Muscle layer of duodenum (tissue), 2 donors: ENCODE data around the gene CD70.
"Not testable (repeated sequence)": the region's sequence is repeated elsewhere in the genome, so short reads cannot be mapped to it uniquely, and the experiment has no call there.

ENCODE experiments used
- H3K27ac ChIP-seq: one replicate; pipeline ENCODE4 v1.7.0; 2013; ENCODE audit warnings: mild to moderate bottlenecking, low read length
- H3K27me3 ChIP-seq: one replicate; pipeline ENCODE4 v1.7.0; 2013; ENCODE audit warnings: low read depth, mild to moderate bottlenecking, control low read depth, low read length
- H3K36me3 ChIP-seq, 2 donors: one replicate each; pipeline ENCODE4 v1.7.0; 2013; ENCODE audit warnings: low read length in 2 of 2, control low read depth in 1 of 2, mild to moderate bottlenecking in 1 of 2; ENCODE audit not compliant: insufficient read depth in 2 of 2, control insufficient read depth in 1 of 2
- H3K4me1 ChIP-seq, 2 donors: one replicate each; pipeline ENCODE4 v1.7.0; 2013; ENCODE audit warnings: low read length in 2 of 2, mild to moderate bottlenecking in 2 of 2, control low read depth in 1 of 2, moderate library complexity in 1 of 2; ENCODE audit not compliant: insufficient read depth in 2 of 2, control insufficient read depth in 1 of 2
- H3K4me3 ChIP-seq, 2 donors: one replicate each; pipeline ENCODE4 v1.7.0; 2013; ENCODE audit warnings: low read length in 2 of 2, low read depth in 1 of 2, mild to moderate bottlenecking in 1 of 2
- H3K9me3 ChIP-seq, 2 donors: one replicate each; pipeline ENCODE4 v1.7.0; 2013; ENCODE audit warnings: low read length in 2 of 2, control low read depth in 1 of 2, mild to moderate bottlenecking in 1 of 2; ENCODE audit not compliant: control insufficient read depth in 1 of 2
- donor health status: healthy.

Gene CD70

GRCh38 chr19:6608940-6609339, 18.0 kb upstream of the CD70 start:
- H3K36me3 ChIP-seq = no peaks in the 10 kb centered on the region
- no peaks in the 10 kb centered on the region for H3K27me3 ChIP-seq
- H3K4me1 ChIP-seq = no peaks in the 10 kb centered on the region
- no peak overlapping the region for H3K27ac ChIP-seq
- H3K9me3 ChIP-seq = no peaks in the 10 kb centered on the region
- no peak overlapping the region for H3K4me3 ChIP-seq

GRCh38 chr19:6608146-6608545, 17.2 kb upstream of the CD70 start:
- H3K9me3 ChIP-seq, H3K4me1 ChIP-seq, H3K27ac ChIP-seq, H3K36me3 ChIP-seq, H3K27me3 ChIP-seq, H3K4me3 ChIP-seq: not testable (repeated sequence)

DNA sequence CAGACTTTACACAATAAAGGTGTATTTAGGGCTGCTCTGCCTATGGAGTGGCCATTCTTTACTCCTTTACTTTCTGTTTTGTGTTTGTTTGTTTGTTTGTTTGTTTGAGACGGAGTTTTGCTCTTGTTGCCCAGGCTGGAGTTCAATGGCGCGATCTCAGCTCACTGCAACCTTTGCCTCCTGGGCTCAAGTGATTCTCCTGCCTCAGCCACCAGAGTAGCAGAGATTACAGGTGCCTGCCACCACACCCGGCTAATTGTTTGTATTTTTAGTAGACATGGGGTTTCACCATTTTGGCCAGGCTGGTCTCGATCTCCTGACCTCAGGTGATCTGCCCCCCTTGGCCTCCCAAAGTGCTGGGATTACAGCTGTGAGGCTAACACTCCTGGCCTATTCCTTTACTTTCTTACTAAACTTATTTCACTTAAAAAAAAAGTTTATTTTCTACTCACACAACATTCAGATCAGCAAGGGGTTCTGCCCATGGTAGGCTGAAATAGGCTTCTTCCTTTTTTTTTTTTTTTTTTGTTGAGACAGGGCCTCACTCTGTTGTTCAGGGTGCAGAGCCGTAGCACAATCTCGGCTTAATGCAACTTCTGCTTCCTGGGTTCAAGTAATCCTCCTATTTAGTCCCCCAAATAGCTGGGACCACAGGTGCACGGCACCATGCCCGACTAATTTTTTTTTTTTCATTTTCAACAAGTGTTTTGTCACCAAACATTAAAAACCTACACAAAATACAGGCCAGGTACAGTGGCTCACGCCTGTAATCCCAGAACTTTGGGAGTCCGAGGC, 15.5 kb upstream of the CD70 start:
- not testable (repeated sequence) for H3K4me3 ChIP-seq, H3K9me3 ChIP-seq, H3K27ac ChIP-seq, H3K27me3 ChIP-seq, H3K4me1 ChIP-seq, H3K36me3 ChIP-seq

DNA sequence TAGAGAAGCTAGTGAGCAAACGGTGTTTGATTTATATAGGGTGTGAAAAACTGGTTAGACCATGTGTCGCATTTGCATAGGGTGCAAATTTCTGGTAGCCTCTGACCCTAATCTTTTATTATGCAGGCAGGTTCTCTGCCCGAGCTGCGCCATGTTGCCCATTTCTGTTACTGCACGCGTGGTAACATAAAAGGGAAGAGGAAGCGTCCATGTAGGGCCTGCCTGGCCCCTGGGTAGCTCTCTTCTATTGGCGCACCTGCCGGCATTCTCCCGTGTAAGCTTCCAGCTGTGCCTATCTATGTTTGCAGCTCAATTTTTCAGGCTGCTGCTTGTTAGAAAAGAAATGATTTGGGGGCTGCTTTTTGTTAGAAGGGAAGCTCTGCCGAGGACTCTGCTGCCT, 14.0 kb upstream of the CD70 start:
- Histone ChIP-seq H3K9me3 (no peaks in the 10 kb centered on the region), H3K4me1 (no peaks in the 10 kb centered on the region), H3K36me3 (no peaks in the 10 kb centered on the region), H3K4me3 (no peak overlapping the region), H3K27ac (no peak overlapping the region), H3K27me3 (no peaks in the 10 kb centered on the region)

GRCh38 chr19:6602729-6603114, 11.8 kb upstream of the CD70 start:
- no peaks in the 10 kb centered on the region for H3K9me3 ChIP-seq
- no peaks in the 10 kb centered on the region for H3K36me3 ChIP-seq
- no peak overlapping the region for H3K27ac ChIP-seq
- no peak overlapping the region for H3K4me3 ChIP-seq
- no peaks in the 10 kb centered on the region for H3K27me3 ChIP-seq
- no peaks in the 10 kb centered on the region for H3K4me1 ChIP-seq

GRCh38 chr19:6601537-6602052, 10.6 kb upstream of the CD70 start:
- not testable (repeated sequence) for H3K36me3 ChIP-seq, H3K27ac ChIP-seq, H3K27me3 ChIP-seq, H3K4me1 ChIP-seq, H3K4me3 ChIP-seq, H3K9me3 ChIP-seq

GRCh38 chr19:6600951-6601536, 10.1 kb upstream of the CD70 start:
- H3K27ac ChIP-seq, H3K9me3 ChIP-seq, H3K27me3 ChIP-seq, H3K36me3 ChIP-seq, H3K4me1 ChIP-seq, H3K4me3 ChIP-seq: not testable (repeated sequence)

DNA sequence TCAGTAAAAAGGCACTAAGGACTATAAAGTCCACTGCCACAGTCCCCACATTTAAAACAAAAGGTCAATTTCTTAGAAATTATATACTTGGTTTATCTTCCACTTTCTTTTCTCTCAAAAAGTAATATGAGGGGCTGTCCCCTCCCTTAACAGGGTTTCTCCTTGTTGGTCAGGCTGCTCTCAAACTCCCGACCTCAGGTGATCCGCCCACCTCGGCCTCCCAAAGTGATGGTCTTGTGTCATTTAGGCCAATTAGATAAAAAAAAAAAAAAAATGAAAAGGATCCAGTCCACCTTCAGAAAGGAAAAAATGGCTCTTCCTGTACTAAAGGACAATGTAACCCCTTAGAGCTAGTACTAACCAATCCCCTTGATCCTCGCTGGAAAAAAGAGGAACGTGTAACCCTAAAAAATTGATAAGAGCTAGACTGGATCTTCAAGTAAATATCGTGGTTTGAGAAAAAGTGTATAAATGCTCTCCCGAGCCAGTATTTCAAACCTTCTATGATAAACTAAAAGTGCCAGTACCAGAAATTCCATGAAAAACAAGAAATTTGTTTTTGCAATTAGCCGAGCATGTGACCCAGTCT, 9.0 kb upstream of the CD70 start:
- H3K4me3 ChIP-seq = no peak overlapping the region
- H3K27me3 ChIP-seq = no peaks in the 10 kb centered on the region
- H3K36me3 ChIP-seq = no peaks in the 10 kb centered on the region
- H3K9me3 ChIP-seq = no peaks in the 10 kb centered on the region
- no peaks in the 10 kb centered on the region for H3K4me1 ChIP-seq
- no peak overlapping the region for H3K27ac ChIP-seq

DNA sequence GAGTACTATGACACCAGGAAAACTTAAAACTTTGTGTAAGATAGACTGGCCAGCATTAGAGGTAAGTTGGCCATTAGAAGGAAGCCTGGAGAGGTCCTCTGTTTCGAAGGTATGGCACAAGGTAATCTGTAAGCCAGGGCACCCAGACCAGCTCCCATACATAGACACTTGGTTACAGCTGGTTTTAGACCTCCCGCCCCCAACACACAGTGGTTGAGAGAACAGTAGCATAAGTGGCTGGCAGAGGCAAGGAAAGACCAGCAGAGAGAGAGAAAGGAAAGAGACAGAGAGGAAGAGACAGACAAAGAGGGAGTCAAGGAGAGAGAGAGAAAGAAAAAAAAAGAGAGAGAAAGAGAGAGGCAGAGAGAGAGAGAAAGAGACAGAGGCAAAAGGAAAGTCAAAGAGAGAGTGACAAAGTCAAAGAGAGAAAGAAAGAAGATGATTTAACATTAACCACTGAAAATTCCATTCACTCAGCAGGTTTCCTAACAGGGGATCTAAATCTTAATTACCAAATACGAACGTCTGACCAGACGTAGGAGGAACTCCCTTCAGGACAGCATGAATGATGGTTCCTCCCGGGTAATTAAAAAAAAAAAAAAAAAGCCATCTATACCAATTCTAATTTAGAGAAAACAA, 7.4 kb upstream of the CD70 start:
- H3K27ac ChIP-seq, H3K4me1 ChIP-seq, H3K36me3 ChIP-seq, H3K27me3 ChIP-seq, H3K9me3 ChIP-seq, H3K4me3 ChIP-seq: not testable (repeated sequence)

- H3K9me3 ChIP-seq, H3K27me3 ChIP-seq, H3K36me3 ChIP-seq, H3K4me1 ChIP-seq, H3K4me3 ChIP-seq, H3K27ac ChIP-seq: not testable (repeated sequence)
Measured at GRCh38 chr19:6597471-6598253, 6.7 kb upstream of the CD70 start.

GRCh38 chr19:6596621-6597020, 5.7 kb upstream of the CD70 start:
- no peaks in the 10 kb centered on the region for H3K4me1 ChIP-seq
- no peaks in the 10 kb centered on the region for H3K27me3 ChIP-seq

More at GRCh38 chr19:6596621-6597020, 5.7 kb upstream of the CD70 start:
- no peak overlapping the region for H3K27ac ChIP-seq
- H3K36me3 ChIP-seq = no peaks in the 10 kb centered on the region
- H3K9me3 ChIP-seq = peaks cover 0 to 2% of the 10 kb centered on the region in 2 donors
- no peak overlapping the region for H3K4me3 ChIP-seq
